ENCODE results near the gene INSIG1. TPM values are rescaled to one million over a fixed set of nuclear protein-coding genes. Genes with fewer than 3 reads are reported as not detected.

Gene INSIG1
- total and polyA plus RNA-seq, 8 donors, result 13.0 to 59.2 (median 37.1) TPM

DNA sequence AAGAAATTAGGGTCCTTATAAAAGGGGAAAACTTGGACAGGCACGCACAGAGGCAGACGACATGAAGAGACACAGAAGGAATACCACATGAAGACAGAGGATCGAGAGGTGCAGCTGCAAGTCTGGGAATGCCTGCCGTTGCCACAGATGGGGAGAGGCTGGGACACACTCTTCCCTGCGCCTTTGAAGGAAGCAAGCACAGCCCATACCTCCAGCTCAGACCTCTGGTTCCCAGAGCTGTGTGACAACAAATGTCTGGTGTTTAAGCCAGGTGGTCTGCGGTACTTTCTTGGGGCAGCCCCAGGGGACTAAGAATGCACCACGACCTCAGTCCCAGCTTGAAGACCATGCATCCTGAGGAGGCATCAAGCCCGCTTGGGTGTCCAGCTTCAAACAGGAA is 18.3 kb downstream of the INSIG1 start:
- Histone ChIP-seq H3K9me3 (no peaks in the 10 kb centered on the region), H3K27ac (no peak overlapping the region), H3K36me3 (no peaks in the 10 kb centered on the region), H3K27me3 (no peaks in the 10 kb centered on the region), H3K4me3 (no peak overlapping the region), H3K4me1 (peaks cover 0 to 3% (median 2%) of the 10 kb centered on the region in 3 donors)
- 79 to 81% methylated on average over 8 of the region's 8 CpGs for WGBS, 2 donors
- TF ChIP-seq, protein P1, sequence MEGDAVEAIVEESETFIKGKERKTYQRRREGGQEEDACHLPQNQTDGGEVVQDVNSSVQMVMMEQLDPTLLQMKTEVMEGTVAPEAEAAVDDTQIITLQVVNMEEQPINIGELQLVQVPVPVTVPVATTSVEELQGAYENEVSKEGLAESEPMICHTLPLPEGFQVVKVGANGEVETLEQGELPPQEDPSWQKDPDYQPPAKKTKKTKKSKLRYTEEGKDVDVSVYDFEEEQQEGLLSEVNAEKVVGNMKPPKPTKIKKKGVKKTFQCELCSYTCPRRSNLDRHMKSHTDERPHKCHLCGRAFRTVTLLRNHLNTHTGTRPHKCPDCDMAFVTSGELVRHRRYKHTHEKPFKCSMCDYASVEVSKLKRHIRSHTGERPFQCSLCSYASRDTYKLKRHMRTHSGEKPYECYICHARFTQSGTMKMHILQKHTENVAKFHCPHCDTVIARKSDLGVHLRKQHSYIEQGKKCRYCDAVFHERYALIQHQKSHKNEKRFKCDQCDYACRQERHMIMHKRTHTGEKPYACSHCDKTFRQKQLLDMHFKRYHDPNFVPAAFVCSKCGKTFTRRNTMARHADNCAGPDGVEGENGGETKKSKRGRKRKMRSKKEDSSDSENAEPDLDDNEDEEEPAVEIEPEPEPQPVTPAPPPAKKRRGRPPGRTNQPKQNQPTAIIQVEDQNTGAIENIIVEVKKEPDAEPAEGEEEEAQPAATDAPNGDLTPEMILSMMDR (IDR thresholded peaks at IDR 0.05), result no peak
- ATAC-seq, result no peak
- DNase-seq, result no peak
- FAIRE-seq, result no peak
- intact Hi-C loops (cut with DNase I), result no loop called here

DNA sequence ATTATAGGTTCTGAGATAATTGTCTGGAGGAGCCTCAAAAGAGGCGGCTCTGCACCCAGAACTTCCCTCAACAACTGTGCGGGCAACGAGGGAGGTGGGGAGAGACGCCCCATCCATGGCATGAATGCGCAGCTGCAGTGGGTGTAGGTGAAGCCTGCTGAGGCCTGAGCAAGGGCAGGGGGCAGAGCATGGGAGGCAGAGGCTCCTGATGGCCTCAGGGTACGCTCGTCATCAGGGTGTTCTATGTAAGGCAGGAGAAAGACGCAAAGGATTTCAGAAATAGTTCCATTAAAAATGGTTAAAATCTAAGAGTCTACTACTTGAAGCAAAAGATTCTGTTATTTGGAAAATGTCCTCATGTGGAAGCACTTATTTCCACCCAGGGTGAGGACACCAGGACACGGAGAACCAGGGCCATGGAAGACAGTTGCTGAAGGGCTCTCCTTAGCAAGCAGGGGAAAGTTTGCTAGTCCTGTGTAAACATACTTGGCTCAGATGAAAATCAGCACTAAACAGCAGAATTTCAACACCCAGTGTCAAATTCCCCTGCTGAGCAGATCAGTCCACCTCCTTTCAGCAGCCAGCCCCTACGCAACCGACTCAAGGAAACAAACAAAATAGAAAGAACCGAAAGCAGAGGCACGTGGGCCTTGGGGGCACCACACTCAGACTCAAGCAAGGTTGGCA is 18.9 kb downstream of the INSIG1 start:
- intact Hi-C loops (cut with DNase I), result no loop called here
- DNase-seq (no peak), FAIRE-seq (no peak), ATAC-seq (peak in 2 of 4 donors; percentile 14 to 42)
- Histone ChIP-seq H3K36me3 (no peaks in the 10 kb centered on the region), H3K9me3 (no peaks in the 10 kb centered on the region), H3K4me3 (no peak overlapping the region), H3K27me3 (no peaks in the 10 kb centered on the region), H3K27ac (no peak overlapping the region), H3K4me1 (no peaks in the 10 kb centered on the region)
- TF ChIP-seq, protein P1 (IDR thresholded peaks at IDR 0.05), result no peak
- 80 to 82% methylated on average over 13 of the region's 13 CpGs for WGBS, 2 donors

GRCh38 chr7:155317114-155317434 is 19.4 kb downstream of the INSIG1 start:
- FAIRE-seq, result no peak
- H3K27ac ChIP-seq, result no peak overlapping the region
- H3K4me3 ChIP-seq, result no peak overlapping the region
- DNase-seq, result no peak
- WGBS, 2 donors, result 86 to 94% methylated on average over 3 of the region's 3 CpGs
- H3K27me3 ChIP-seq, result no peaks in the 10 kb centered on the region
- H3K4me1 ChIP-seq, result no peaks in the 10 kb centered on the region
- H3K9me3 ChIP-seq, result no peaks in the 10 kb centered on the region
- no peak for ATAC-seq
- H3K36me3 ChIP-seq, result no peaks in the 10 kb centered on the region
- TF ChIP-seq, protein P1 (IDR thresholded peaks at IDR 0.05), result no peak
- intact Hi-C loops (cut with DNase I), result no loop called here

GRCh38 chr7:155318245-155318644 is 20.6 kb downstream of the INSIG1 start:
- Histone ChIP-seq H3K36me3 (no peaks in the 10 kb centered on the region), H3K27me3 (no peaks in the 10 kb centered on the region), H3K27ac (no peak overlapping the region), H3K4me3 (no peak overlapping the region), H3K4me1 (no peaks in the 10 kb centered on the region), H3K9me3 (no peaks in the 10 kb centered on the region)
- no peak for FAIRE-seq
- DNase-seq, result no peak
- TF ChIP-seq, protein P1 (IDR thresholded peaks at IDR 0.05), result no peak
- intact Hi-C loops (cut with DNase I), result no loop called here
- no peak for ATAC-seq
- 90 to 94% methylated on average over 3 of the region's 3 CpGs for WGBS, 2 donors

- Histone ChIP-seq H3K9me3 (no peaks in the 10 kb centered on the region), H3K36me3 (no peaks in the 10 kb centered on the region), H3K4me1 (no peaks in the 10 kb centered on the region), H3K4me3 (no peak overlapping the region), H3K27me3 (no peaks in the 10 kb centered on the region), H3K27ac (no peak overlapping the region)
- FAIRE-seq, result no peak
- TF ChIP-seq, protein P1 (IDR thresholded peaks at IDR 0.05), result no peak
- peak in 1 of 4 donors; percentile 27 for ATAC-seq
- intact Hi-C loops (cut with DNase I), result no loop called here
- 69 to 77% methylated on average over 10 of the region's 10 CpGs for WGBS, 2 donors
- no peak for DNase-seq
These were observed 24.9 kb downstream of the INSIG1 start for GRCh38 chr7:155322530-155322929.
